NCI-H1694 (cell line): ENCODE data around the gene PRKAG2.
"Not testable (repeated sequence)": the region's sequence is repeated elsewhere in the genome, so short reads cannot be mapped to it uniquely, and the experiment has no call there.

ENCODE experiments used
- DNase-seq: peaks from one replicate; lab custom pipeline; 2025; lab: John Stamatoyannopoulos, UW

The PRKAG2 gene

DNA sequence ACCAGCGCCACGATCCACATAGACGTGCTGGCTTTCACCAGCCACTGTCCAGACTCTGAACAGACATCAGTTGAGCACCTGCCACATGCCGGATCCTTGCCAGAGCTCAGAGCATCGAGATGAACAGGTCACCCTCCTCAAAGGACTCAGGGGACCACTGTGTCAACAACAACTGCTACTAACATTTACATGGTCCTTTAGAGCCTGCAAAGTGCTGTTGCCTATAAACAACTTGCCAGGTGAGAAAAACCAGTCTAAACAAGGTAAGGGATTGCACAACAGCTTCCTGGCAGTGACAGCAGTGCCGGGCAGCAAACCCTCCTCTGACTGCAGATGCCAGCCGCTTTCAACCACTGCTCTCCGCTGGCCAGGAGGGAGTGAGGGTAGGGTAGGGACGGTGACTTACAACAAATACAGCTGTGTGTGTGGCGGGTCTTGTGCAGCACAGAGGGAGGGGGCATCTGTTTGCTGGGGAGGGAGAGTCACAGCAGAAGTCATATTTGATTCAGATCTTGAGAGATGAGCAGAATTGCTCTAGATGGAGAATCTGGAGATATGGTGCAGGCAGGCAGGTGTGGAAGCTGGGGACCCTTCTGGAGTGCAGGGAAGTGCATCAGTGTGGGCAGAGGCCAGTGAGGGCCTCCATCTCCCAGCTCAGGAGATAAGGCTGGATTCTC, 324.4 kb downstream of the PRKAG2 start:
- no peak for DNase-seq

DNA sequence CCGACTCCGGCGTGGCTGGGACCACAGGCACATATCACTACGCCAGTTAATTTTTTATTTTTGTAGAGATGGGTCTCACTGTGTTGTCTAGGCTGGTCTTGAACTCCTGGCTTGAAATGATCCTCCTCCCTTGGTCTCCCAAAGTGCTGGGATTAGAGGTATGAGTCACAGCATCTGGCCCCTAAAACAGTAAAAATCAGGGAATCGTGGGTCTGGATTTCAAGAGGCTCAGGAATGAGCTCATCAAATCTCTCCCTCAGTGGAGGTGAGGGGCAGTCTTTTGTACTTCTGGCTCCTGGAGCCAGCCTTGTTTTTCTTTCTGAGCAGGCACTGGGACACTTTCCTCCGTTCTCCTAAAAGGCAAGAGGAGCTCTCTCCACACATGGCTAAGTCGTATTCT, 325.1 kb downstream of the PRKAG2 start:
- DNase-seq: no peak

DNA sequence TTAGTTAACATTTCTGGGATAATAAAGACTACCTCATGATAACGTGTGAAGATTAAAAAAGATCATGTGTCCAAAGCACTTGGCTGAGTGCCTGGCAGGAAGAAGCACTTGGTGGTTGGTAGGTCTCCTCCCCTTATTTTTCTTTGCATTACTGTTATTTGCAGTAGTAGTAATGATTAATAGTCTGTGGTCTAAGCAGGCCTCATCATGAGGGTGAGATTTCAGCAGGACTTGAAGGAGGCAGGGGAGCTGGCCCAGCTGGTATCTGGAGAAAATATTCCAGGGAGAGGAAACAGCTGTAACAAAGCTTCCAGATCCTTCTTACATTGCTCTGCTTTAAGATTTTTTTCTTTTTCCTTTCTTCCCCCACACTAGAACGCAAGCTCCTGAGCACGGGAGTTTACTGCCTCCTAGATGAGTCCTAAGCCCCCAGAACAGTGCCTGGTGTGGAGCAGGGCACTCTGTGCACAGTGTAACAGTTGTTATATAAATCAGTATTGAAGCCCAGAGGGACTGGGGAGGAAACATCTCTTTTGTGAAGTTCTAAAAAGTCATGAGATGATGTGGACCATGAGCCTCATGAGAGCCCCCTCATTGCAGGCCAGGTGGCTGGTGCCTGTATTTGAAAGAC, 326.1 kb downstream of the PRKAG2 start:
- no peak for DNase-seq

DNA sequence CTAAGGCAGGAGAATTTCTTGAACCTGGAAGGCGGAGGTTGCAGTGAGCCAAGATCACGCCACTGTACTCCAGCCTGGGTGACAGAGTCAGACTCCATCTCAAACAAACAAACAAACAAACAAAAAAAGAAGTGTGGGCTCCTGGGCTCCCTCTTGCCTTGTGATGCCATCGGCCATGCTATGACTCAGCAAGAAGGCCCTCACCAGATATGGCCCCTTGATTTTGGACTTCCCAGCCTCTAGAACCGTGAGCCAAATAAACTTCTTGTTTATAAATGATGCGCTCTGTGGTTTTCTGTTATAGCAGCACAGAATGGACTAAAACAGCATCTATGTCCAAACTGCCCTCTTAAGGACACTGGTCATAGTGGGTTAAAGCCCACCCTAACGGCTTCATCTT, 327.3 kb downstream of the PRKAG2 start:
- no peak for DNase-seq

DNA sequence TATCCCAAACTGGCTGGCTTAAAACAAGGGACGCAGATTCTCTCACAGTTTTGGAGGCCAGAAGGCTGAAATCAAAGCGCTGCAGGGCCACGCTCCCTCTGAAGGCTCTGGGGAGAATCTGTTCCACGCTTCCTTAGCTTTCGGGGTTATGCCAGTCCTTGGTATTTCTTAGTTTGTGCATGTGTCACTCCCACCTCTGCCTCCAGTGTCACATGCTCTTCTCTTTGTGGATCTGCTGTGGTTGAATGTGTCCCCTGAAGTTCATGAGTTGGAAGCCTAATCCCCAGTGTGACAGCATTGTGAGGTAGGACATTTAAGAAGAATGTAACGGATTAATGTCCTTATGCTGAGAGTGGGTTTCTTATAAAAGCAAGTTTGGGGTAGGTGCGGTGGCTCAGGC, 327.8 kb downstream of the PRKAG2 start:
- DNase-seq: no peak

DNA sequence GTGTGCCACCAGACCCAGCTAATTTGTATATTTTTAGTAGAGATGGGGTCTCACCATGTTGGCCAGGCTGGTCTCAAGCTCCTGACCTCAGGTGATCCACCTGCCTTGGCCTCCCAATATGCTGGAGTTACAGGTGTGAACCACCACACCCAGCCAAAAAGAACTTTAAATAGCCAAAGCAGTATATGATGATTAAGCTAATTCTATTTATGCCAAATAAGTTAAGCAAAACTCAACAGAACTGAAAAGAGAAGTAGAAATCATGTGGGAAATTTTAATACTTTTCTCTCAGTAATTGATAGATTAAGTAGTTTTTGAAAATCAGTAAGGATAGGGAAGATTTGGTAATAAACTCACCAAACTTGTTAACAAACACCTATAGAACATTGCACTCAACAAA, 332.7 kb downstream of the PRKAG2 start:
- no peak for DNase-seq

DNA sequence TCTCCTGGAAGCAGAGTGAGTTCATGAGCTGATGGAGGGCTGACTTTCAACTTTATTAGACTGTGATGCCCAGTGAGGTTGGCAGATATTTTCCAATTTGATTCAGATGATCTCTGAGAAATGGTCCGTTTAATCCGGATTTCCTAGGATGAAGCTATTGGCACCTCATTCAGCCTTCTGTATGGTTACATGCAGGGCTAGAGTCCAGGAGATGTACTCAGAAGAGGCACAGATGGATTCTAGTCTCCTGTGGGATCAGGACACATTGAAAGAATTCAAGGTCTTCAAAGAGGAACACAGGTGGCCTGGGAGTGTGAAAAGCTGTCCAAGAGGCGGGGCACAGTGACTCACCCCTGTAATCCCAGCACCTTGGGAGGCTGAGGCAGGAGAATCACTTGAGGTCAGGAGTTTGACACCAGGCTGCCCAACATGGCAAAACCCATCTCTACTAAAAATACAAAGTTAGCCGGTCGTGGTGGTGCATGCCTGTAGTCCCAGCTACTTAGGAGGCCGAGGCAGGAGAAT, 334.2 kb downstream of the PRKAG2 start:
- DNase-seq: no peak

DNA sequence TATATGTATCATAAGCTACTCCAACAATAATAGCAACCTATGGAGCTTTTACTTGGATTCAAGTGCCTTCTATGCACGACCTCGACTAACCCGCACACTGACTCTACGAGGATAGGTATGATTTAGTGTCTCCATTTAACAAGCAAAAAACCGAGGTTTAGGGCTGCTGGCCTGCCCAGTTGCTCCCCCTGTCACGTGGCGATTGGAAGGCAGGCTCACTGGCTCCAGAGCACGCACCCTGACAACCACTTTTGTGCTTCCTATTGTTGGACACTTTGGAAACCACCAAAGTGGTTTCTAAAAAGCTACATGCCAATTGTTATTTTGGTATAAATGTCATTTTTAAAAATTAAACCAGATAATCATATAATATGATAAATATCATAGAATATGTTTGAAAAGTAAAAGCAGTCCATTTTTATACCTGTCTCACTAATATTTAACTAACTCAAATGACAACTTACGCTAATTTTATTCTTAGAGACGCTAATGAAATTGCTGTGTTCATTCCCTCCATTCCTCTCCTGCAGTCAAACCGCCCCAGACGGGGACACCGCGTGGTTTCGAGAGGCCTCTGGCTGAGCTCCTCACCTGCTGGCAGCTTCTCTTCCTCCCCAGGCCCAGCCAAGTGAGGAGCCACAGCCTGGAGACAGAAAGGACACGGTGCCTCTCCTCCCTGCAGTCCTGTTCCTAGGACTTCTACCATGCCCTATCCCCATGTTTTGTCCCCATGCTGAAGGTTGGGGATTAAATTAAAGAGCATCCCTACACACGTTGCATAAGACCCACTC, 335.0 kb downstream of the PRKAG2 start:
- DNase-seq: no peak

DNA sequence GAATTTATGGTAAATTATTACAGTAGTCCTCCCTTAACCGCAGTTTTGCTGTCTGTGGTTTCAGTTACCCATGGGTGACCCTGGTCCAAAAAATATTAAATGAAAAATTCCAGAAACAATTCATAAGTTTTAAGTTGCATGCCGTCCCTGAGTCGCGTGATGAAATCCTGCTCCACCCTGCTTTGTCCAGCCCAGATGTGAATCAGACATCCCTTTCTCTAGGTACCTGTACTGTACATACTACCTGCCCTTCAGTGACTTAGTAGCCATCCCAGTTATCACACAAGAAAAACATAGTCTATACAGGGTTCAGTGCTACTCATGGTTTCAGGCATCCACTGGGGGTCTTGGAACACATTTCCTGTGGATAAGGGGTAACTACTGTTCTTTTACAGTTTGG, 336.8 kb downstream of the PRKAG2 start:
- no peak for DNase-seq

DNA sequence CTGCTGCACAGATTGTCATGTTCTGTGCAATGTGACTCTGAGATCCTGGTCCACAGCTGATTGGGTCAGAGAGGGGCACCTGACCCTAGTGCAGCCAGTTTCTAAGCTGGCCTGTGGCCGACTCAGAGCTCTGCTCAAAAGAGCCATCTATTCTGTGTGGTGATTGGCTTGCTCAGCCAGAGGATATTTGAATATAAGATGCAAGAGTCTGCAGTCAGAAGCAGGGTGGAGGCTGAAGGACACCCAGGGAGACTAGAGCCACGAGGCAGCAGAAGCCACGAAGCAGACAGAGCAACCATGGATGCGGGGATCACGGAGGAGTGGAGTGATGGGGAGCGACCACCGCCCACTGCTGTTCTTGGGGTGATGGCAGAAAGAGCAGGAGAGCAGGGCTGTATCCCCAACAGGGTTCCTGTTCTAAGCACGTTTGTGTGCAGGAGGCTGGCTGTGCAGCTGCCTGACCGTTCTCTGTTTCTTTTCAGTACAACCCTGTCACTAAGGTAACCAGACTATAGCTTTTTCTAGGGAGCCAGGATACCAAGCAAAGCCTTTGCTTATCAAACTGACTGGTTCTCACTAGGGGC, 337.7 kb downstream of the PRKAG2 start:
- DNase-seq: no peak

DNA sequence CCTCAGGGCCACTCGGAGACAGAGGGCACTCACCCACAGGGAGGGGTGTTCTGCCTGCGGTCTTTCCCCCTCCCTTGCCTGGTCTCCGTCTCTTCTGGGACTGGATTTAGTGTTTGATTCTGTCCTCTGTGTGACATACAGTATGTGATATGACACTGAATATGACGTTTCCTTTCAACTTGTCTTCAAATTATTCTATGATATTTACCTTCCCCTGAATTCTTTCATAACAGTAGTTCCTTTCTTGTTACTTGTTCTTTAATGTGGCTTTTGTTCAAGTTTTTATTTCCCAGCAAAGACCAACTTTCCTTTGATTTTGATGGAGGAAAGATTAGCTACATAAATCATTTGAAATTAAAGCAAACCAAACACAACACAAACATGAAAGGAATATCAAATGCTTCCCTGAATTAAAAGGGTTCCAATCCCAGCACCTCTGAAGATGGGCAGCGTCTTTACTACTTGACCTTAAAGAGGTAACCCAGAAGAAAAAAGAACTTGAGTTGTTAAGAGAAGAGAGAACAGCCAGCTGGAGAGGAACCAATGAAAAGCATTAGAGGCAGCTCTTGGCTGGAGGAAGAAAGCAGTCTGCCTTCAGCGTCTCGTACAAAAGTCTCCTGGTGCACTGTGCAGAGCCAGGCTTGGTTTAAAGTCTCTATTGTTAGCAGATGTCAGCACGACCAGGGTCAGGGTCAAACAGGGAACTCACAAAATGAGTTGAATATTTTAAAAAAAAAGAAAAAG, 338.9 kb downstream of the PRKAG2 start:
- no peak for DNase-seq

DNA sequence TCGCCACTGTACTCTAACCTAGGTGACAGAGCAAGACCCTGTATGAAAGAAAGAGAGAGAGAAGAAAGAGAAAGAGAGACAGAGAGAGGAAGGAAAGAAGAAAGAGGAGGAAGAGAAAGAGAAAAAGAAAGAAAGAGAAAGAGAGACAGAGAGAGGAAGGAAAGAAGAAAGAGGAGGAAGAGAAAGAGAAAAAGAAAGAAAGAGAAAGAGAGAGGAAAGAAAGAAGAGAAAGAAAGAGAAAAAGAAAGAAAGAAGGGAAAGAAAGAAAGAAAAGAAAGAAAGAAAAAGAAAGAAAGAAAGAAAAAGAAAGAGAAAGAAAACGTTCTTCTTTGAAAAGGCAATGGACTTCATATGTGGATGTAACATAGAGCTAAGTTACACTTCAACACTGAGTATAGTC, 340.7 kb downstream of the PRKAG2 start:
- not testable (repeated sequence) for DNase-seq

DNA sequence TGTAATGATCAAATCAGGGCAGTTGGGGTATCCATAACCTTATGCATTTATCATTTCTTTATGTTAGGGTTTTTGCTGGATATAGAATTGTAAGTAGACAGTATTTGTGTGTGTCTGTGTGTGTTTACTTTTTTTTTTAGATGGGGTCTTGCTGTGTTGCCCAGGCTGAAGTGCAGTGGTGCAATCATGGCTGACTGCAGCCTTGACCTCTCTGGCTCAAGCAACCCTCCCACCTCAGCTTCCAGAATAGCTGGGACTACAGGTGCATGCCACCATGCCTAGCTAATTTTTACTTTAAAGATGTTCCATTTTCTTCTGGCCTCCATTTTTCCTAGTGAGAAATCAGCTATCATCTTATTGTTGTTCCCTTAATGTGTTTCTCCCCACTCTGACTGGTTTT, 347.1 kb downstream of the PRKAG2 start:
- DNase-seq: no peak

DNA sequence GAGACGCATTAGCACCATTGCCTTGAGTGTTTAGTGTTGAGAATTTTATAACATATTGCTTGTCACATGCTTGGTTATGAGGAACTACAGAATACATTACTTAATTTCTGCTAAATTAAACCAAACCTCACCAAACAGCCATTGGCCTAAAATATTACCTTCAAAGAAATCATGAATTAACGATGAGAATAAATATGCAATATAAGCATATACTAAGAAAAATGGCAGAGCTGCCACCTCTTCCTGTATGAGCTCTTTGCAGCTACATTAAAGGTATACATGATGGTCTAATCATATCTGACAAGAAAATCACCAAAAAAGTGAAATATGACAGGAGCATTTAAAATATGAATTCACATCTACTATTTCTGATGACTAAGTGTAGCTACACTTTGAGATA, 352.1 kb downstream of the PRKAG2 start:
- no peak for DNase-seq

DNA sequence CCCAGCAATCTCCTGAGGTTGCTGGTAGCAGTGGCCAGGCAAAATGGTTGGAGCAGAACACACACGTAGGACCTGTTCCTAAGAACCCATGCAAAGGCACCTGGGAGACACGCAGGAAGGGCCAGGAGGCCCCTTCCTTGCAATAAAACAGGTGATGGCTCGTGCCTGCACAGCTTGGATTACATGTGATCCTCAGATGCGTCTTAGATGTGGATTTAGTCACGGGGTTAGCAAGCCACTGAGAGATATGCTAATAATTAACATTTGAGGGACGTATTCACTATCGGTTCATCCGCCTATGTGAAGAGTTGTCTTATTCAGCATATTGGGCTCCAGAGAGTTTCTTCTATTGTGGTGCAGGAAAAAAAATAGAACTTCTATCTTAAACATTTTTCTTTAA, 352.6 kb downstream of the PRKAG2 start:
- DNase-seq: no peak

DNA sequence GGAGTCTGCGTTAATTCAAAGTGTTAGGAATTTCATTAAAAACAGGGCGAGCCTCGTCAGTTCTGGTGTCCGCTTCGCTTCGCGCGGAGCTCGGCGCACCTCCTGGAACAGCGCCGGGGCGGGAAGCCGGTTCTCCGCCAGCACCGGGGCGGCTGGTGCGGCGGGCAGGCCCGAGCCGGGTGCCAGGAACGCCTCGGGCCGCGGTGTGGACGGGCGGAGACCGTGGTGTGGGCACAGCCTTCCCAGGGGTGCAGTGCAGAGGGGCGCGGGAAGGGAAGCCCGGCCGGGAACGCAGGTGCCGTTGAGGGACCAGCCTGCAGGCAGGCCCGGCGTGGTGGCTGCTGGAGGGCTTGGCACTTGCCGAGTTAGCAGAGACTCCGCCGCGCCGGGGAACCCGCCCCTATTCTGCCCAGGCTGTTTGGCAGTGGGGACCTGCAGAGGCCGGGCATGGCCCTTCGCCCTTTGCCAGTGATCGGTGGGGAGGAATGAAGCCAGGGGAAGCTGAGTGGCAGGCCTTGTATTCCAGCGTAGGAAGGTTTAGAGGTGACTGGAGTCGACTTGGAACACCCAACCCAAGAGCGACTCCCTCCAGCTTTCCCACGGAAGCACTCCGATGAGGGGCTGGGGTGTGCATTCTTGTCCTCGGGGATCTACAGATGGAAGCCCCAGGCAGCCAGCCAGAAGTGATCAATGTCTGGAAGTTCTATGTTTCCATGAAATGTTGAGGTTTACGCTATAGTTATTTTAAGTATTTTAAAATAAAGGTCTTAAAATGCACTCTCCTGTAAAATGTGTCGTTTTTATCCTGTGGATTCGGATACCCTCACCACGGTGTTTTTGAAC, 356.3 kb downstream of the PRKAG2 start:
- no peak for DNase-seq

DNA sequence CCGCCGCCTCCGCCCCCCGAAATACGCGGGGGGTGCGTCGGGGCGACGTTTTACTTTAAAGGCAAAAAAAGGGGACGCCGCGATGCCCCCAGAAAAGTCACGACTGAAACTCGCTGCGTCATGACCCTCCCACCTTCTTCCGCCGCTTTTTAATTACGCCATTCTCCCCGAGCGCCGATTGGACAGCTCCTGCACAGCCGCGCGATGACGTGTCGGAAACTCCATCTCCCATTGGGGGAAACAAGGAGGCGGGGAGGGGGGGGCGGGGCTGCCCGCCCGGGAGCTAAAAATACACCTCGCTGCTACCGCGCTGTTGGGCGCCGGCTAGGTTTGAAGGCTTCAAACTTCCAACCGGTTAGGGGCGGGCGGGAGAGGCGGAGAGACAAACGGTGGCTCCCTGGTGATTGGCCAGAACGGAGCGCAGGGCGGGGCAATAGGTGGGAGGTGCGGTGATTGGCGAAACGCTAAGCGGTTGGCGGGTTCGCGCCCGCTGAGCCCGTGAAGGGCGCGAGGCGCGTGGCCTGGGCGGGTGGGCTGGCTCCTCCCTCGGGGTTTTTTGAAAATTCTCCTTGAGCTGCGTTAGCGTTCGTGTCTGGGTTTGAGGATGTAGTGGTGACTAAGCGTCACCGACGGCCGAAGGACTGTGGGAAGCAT, 357.0 kb downstream of the PRKAG2 start, which contains the start of gene RHEB:
TSS of gene RHEB (minus strand) at position 131 of the 654 bp plus-strand sequence. CDS start 384 bp downstream, outside the sequence.
- peak; percentile 98 for DNase-seq

DNA sequence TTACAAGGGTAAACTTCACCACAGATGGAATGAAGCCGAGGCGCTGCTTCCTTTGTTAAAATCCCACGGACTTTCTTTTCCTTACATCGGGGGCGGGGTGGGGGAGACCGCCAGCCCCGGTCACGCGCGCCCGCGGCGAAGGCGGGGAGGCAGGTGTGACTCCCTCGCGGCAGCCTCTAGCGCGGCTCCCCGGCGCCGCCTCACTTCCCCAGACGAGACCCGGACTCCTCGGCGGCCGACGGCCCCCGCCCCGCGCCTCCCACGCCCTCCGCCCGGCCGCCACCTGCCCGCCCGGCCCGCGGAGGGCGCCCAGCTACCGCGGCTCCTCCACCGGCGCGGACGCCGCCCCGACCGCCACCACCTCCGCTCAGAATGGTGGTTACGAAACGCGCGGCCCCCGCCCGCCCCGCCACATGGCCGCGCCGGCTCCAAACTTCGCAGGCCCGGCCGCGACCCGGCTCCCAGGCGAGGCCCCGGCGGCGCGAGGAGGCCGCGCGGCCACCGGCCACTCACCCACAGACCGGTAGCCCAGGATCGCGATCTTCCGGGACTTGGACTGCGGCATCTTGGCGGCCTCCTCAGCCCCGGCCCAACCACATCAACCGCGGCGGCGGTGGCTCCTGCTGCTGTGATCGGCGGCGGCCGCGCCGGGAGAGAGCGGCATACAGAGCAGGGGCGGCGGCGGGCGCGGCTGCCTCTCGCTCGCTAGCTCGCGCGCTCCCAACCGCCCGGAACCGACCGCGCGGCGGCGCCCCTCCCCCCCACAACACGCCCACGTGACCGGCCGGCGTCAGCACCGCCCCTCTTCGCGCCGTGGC, 357.8 kb downstream of the PRKAG2 start:
- DNase-seq: not testable (repeated sequence)
